PFSK-1 (cell line): ENCODE data around the gene TGOLN2.

Experiments used
- FOXP2 ChIP-seq: optimal IDR thresholded peaks from 2 replicates; pipeline ENCODE3; 2011; ENCODE audit warnings: borderline replicate concordance, control low read depth, inconsistent platforms; ENCODE audit not compliant: insufficient read depth; ENCODE audit errors: extremely low read length, extremely low read depth
- POLR2AphosphoS5 ChIP-seq: IDR thresholded peaks from 2 replicates; pipeline ENCODE4 v1.6.1; 2012; ENCODE audit warnings: low read depth, mild to moderate bottlenecking, control low read depth, low read length, moderate library complexity
- SIN3A ChIP-seq: IDR thresholded peaks from 2 replicates; pipeline ENCODE4 v1.6.1; 2012; ENCODE audit warnings: mild to moderate bottlenecking, low read length, moderate library complexity, borderline replicate concordance; ENCODE audit not compliant: insufficient read depth
- TAF1 ChIP-seq: IDR thresholded peaks from 2 replicates; pipeline ENCODE4 v1.6.1; 2012; ENCODE audit warnings: low read length, control low read depth, borderline replicate concordance; ENCODE audit not compliant: insufficient read depth
- TF ChIP-seq, protein P1 (sequence below), 2 experiments: IDR thresholded peaks; 2 replicates each; pipeline versions ENCODE4 v1.6.1 to v1.8.0; 2011 to 2012; ENCODE audit warnings: low read depth in 2 of 2, low read length in 2 of 2, control low read depth in 1 of 2, inconsistent platforms in 1 of 2, mild to moderate bottlenecking in 1 of 2, moderate library complexity in 1 of 2; ENCODE audit not compliant: insufficient read depth in 1 of 2

DNA sequence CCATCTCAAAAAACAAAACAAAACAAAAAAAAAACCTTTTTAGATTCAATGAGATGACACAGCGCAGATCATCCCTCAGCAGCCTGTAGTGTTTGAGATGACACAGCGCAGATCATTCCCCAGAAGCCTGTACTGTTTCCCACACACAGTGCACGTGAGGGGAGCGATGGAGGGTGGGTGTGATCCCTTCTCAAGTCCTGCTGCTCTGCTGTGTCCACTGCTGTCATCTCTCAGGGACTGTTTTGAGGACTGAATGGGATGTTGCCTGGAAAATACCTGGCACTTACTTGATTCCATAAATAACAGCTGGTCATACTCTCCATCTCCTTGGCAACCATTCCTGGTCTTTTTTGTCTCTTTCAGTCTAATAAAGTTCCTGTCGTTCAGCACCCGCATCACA, 25.7 kb downstream of the TGOLN2 start:
- TF ChIP-seq POLR2AphosphoS5 = no peak
- TF ChIP-seq TAF1 = no peak
- no peak for TF ChIP-seq SIN3A
- TF ChIP-seq, protein P1, sequence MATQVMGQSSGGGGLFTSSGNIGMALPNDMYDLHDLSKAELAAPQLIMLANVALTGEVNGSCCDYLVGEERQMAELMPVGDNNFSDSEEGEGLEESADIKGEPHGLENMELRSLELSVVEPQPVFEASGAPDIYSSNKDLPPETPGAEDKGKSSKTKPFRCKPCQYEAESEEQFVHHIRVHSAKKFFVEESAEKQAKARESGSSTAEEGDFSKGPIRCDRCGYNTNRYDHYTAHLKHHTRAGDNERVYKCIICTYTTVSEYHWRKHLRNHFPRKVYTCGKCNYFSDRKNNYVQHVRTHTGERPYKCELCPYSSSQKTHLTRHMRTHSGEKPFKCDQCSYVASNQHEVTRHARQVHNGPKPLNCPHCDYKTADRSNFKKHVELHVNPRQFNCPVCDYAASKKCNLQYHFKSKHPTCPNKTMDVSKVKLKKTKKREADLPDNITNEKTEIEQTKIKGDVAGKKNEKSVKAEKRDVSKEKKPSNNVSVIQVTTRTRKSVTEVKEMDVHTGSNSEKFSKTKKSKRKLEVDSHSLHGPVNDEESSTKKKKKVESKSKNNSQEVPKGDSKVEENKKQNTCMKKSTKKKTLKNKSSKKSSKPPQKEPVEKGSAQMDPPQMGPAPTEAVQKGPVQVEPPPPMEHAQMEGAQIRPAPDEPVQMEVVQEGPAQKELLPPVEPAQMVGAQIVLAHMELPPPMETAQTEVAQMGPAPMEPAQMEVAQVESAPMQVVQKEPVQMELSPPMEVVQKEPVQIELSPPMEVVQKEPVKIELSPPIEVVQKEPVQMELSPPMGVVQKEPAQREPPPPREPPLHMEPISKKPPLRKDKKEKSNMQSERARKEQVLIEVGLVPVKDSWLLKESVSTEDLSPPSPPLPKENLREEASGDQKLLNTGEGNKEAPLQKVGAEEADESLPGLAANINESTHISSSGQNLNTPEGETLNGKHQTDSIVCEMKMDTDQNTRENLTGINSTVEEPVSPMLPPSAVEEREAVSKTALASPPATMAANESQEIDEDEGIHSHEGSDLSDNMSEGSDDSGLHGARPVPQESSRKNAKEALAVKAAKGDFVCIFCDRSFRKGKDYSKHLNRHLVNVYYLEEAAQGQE (IDR thresholded peaks at IDR 0.05; ENCODE audit: insufficient read depth in 1 of 2, low read depth in 2 of 2, low read length in 2 of 2) = no peak
- TF ChIP-seq FOXP2 = no peak
